GM12878 (cell line): Measurements from ENCODE around the gene COPS7A. TPM values are rescaled to one million over a fixed set of nuclear protein-coding genes. Genes with fewer than 3 reads are reported as not detected.

Source experiments
- ATAC-seq: fragments of 200-7000 bp; cut with Tn5 transposase; 3 replicates; pipeline ENCODE4 v1.9.1; 2020; ENCODE audit warnings: mild to moderate bottlenecking, moderate library complexity
- BruUV-seq: library from RNA; stranded (reverse); fragments of 400-500 nt; replicated peaks from 2 replicates; lab custom pipeline; 2021; lab: Mats Ljungman, UMichigan
- CTCF ChIA-PET: fragments of 300-600 bp; sonication (Branson Sonifier 250); formaldehyde crosslinking; extraction: SDS; loops from one replicate; lab custom pipeline; 2021; ENCODE audit warnings: inconsistent platforms; lab: Yijun Ruan, JAX
- POLR2A ChIA-PET: fragments of 350-600 bp; formaldehyde crosslinking; extraction: SDS; loops from one replicate; lab custom pipeline; 2021; ENCODE audit warnings: inconsistent platforms; lab: Charles Lee
- RAD21 ChIA-PET: fragments of 300-600 bp; sonication (Branson Sonifier 250); formaldehyde crosslinking; loops from one replicate; lab custom pipeline; 2023; ENCODE audit warnings: antibody characterized with exemption; ENCODE audit not compliant: unreplicated experiment; lab: Charles Lee
- SMC1A ChIA-PET: fragments of 300-600 bp; sonication (Branson Sonifier 250); formaldehyde crosslinking; loops from one replicate; lab custom pipeline; 2023; ENCODE audit not compliant: unreplicated experiment, uncharacterized antibody; lab: Charles Lee
- DNase-seq: peaks from one replicate; pipeline ENCODE4 v3.0.0-alpha.2; 2011; ENCODE audit warnings: low read depth, low spot score
- FAIRE-seq: peaks from 3 replicates; lab custom pipeline; 2011; peaks lifted over from hg19 to GRCh38; lab: Jason Lieb, UNC
- H2AFZ ChIP-seq: 2 replicates; pipeline ENCODE4 v1.6.0; 2011; ENCODE audit warnings: low read depth, low read length, control low read depth; ENCODE audit not compliant: control insufficient read depth
- H3K27ac ChIP-seq: 2 replicates; pipeline ENCODE4 v1.5.1; 2011; ENCODE audit warnings: control low read depth; ENCODE audit not compliant: control insufficient read depth, insufficient read depth
- H3K27me3 ChIP-seq, 2 experiments: replicated peaks in 1 of 2; 2 replicates each; pipeline versions ENCODE4 v1.6.0 to v1.6.1; 2011; ENCODE audit warnings: low read length in 1 of 2; ENCODE audit not compliant: control insufficient read depth in 2 of 2, insufficient read depth in 2 of 2
- H3K36me3 ChIP-seq, 2 experiments: 2 replicates each; pipeline ENCODE4 v1.5.1; 2011; ENCODE audit warnings: low read length in 1 of 2; ENCODE audit not compliant: control insufficient read depth in 2 of 2, insufficient read depth in 2 of 2
- H3K4me1 ChIP-seq: 2 replicates; pipeline ENCODE4 v1.6.1; 2011; ENCODE audit warnings: mild to moderate bottlenecking, low read length, moderate library complexity, mixed read lengths; ENCODE audit not compliant: control insufficient read depth, insufficient read depth
- H3K4me2 ChIP-seq: 2 replicates; pipeline ENCODE4 v1.6.0; 2011; ENCODE audit warnings: control low read depth; ENCODE audit not compliant: control insufficient read depth, insufficient read depth
- H3K4me3 ChIP-seq: fragments of 200-600 bp; sonication (generic); 2 replicates; pipeline ENCODE4 v1.5.1; 2016
- H3K79me2 ChIP-seq: 2 replicates; pipeline ENCODE4 v1.6.0; 2011; ENCODE audit warnings: low read length; ENCODE audit not compliant: control insufficient read depth, insufficient read depth
- H3K9ac ChIP-seq: 2 replicates; pipeline ENCODE4 v1.8.0; 2011; ENCODE audit warnings: low read length, control low read depth, mixed read lengths; ENCODE audit not compliant: control insufficient read depth, insufficient read depth
- H3K9me3 ChIP-seq: replicated peaks from 3 replicates; pipeline ENCODE4 v1.5.1; 2011; ENCODE audit warnings: mild to moderate bottlenecking, low read length; ENCODE audit not compliant: control insufficient read depth, insufficient read depth
- H4K20me1 ChIP-seq: 2 replicates; pipeline ENCODE4 v1.6.0; 2011; ENCODE audit not compliant: control insufficient read depth, insufficient read depth
- BCL11A ChIP-seq: IDR thresholded peaks from 2 replicates; pipeline ENCODE4 v1.6.1; 2011; ENCODE audit warnings: low read depth, low read length
- CBX5 ChIP-seq: sonication (generic); IDR thresholded peaks from 2 replicates; pipeline ENCODE4 v1.6.1; 2016; ENCODE audit warnings: low read depth, moderate library complexity, mild to moderate bottlenecking, inconsistent platforms
- CHD1 ChIP-seq: IDR thresholded peaks from 2 replicates; pipeline ENCODE4 v1.6.1; 2012; ENCODE audit warnings: low read depth, low read length, improper control_type of control experiment
- CTCF ChIP-seq, 3 experiments: IDR thresholded peaks in 2 of 3; conservative IDR thresholded peaks in 1 of 3; 2 replicates each; pipeline ENCODE4 v1.5.1; 2011; ENCODE audit warnings: low read depth in 3 of 3, low read length in 3 of 3, mild to moderate bottlenecking in 3 of 3, control low read depth in 2 of 3, moderate library complexity in 2 of 3, inconsistent platforms in 1 of 3, mixed read lengths in 1 of 3; ENCODE audit not compliant: control insufficient read depth in 2 of 3, insufficient read depth in 1 of 3; ENCODE audit errors: extremely low read depth in 1 of 3
- HCFC1 ChIP-seq: fragments of 150-350 bp; IDR thresholded peaks from 2 replicates; pipeline ENCODE4 v1.6.1; 2014; ENCODE audit warnings: low read length
- IRF5 ChIP-seq: fragments of 450-650 bp; IDR thresholded peaks from 2 replicates; pipeline ENCODE4 v1.6.1; 2017; ENCODE audit warnings: borderline replicate concordance
- JUND ChIP-seq: IDR thresholded peaks from 2 replicates; pipeline ENCODE4 v1.6.1; 2012; ENCODE audit warnings: low read depth, mild to moderate bottlenecking, low read length, improper control_type of control experiment, moderate library complexity
- KAT2A ChIP-seq: conservative IDR thresholded peaks from 2 replicates; pipeline ENCODE4 v1.6.1; 2011; ENCODE audit warnings: low read depth, low read length; ENCODE audit not compliant: control insufficient read depth
- KDM1A ChIP-seq: fragments of 200-600 bp; sonication (generic); IDR thresholded peaks from 2 replicates; pipeline ENCODE4 v1.6.1; 2016; ENCODE audit warnings: borderline replicate concordance
- MAX ChIP-seq: IDR thresholded peaks from 2 replicates; pipeline ENCODE4 v1.6.1; 2012; ENCODE audit warnings: low read depth, low read length, improper control_type of control experiment
- NFXL1 ChIP-seq: fragments of 450-650 bp; IDR thresholded peaks from 2 replicates; pipeline ENCODE4 v1.6.1; 2017; ENCODE audit warnings: antibody characterized with exemption, mild to moderate bottlenecking, borderline replicate concordance
- NR2F1 ChIP-seq: fragments of 450-650 bp; conservative IDR thresholded peaks from 2 replicates; pipeline ENCODE4 v1.6.1; 2017; ENCODE audit warnings: mild to moderate bottlenecking
- RAD21 ChIP-seq: IDR thresholded peaks from 2 replicates; pipeline ENCODE4 v1.6.1; 2011; ENCODE audit warnings: mild to moderate bottlenecking, low read depth, low read length, moderate library complexity; ENCODE audit not compliant: insufficient read depth
- TARDBP ChIP-seq: IDR thresholded peaks from 2 replicates; pipeline ENCODE4 v1.6.1; 2016; ENCODE audit warnings: borderline replicate concordance
- ZNF274 ChIP-seq: IDR thresholded peaks from one replicate; pipeline ENCODE4 v1.8.0; 2011; ENCODE audit not compliant: insufficient read length, insufficient read depth
- WGBS: methylation state at CpG from one replicate; pipeline ENCODE4 v1.1.6; 2016; ENCODE audit warnings: low lambda C conversion rate; ENCODE audit not compliant: insufficient replicate concordance, insufficient coverage; ENCODE audit errors: missing lambda C conversion rate; 5-methylcytosine and 5-hydroxymethylcytosine counted together
- in situ Hi-C: fragments of 300-500 bp; cut with MboI; formaldehyde crosslinking; loops from 9 replicates; pipeline ENCODE4 v1.14.3; 2018; ENCODE audit warnings: mixed read lengths
- intact Hi-C: fragments of 100-400 bp; cut with micrococcal nuclease; formaldehyde crosslinking; loops from one replicate; pipeline ENCODE4 v1.14.2; 2022; ENCODE audit not compliant: unreplicated experiment
- polyA plus RNA-seq, 11 experiments: library from polyadenylated mRNA; depleted of rRNA in 4 of 11; unstranded in 6 of 11; stranded (reverse) in 5 of 11; fragments of >200 nt; fragmentation: Nextera tagmentation in 4 of 11; fragmentation: Illumina TruSeq in 1 of 11; extraction: Ambion mirVana in 4 of 11; extraction: Trizol in 1 of 11; gene quantifications; 1 replicate in 1 of 11; 2 replicates in 10 of 11; pipeline versions ENCODE4 v1.2.1 to v1.2.3, GENCODE V29; 2011 to 2016; ENCODE audit warnings: inconsistent platforms in 2 of 11, missing spikeins in 2 of 11, low read depth in 1 of 11
- total RNA-seq, 4 experiments: library from RNA; depleted of rRNA in 3 of 4; stranded (reverse); fragments of >200 nt in 3 of 4; fragmentation: Illumina TruSeq in 1 of 4; extraction: Trizol in 1 of 4; gene quantifications; 2 replicates each; pipeline versions ENCODE4 v1.2.1 to v1.2.3, GENCODE V29; 2013 to 2021

Gene COPS7A
- total and polyA plus RNA-seq, 10 of the 15 experiments (the other 5 are each of a cell fraction or from before 2014, with no cell fraction given): 25.7 to 74.0 (median 51.9) TPM

DNA sequence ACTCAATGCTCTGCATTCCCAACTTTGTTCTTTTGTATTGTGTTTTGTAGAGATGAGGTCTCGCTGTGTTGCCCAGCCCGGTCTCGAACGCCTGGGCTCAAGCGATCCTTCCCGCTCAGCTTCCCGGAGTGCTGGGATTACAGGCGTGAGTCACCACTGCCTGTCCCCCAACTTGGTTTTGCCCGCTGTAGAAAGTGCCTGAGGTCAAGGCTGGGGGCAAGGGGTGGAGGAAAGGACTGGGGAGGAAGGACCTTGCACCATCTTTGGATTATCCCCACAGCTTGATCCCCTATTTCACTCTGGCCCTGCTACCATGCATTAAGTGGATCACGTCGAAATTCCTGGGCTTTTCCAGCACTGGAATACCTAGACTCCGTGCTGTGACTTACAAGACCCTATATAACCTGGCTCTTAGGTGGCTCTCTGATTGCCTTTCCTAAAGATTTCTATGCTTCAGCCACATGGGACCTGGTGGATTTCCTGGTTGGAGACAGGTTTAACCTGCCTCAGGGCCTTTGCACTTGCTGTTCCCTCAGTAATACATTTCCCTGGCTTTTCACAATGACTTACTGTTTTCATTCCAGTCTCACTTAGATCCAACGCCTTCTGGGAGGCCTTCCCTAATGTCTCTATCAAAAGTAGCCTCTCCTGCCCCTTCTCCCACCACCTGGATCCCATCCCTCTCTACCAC is 22.6 kb upstream of the COPS7A start:
- in situ Hi-C loops: no loop called here
- RAD21 ChIA-PET: no interaction called here
- TF ChIP-seq NFXL1: no peak
- TF ChIP-seq MAX: no peak
- TF ChIP-seq NR2F1: no peak
- no peak for TF ChIP-seq ZNF274
- no peak for TF ChIP-seq CHD1
- TF ChIP-seq, all 136 proteins: peak for 0
- Histone ChIP-seq H3K27ac (no peak overlapping the region), H3K4me1 (peaks cover 12% of the 10 kb centered on the region), H3K9ac (no peak overlapping the region), H3K36me3 (no peaks in the 10 kb centered on the region), H3K4me3 (no peak overlapping the region), H3K9me3 (no peaks in the 10 kb centered on the region), H3K27me3 (peaks cover 15 to 21% of the 10 kb centered on the region in 2 experiments), H4K20me1 (no peaks in the 10 kb centered on the region), H2AFZ (no peak overlapping the region), H3K4me2 (no peak overlapping the region), H3K79me2 (no peaks in the 10 kb centered on the region)
- intact Hi-C loops: no loop called here
- WGBS: 68% methylated on average over 13 of the region's 13 CpGs
- ATAC-seq (no peak), FAIRE-seq (no peak), DNase-seq (no peak)
- ChIA-PET CTCF (interaction anchor here (0.6 kb wide), 1 partner anchor 109 kb away, joined by 3 read pairs; no protein-coding TSS in a partner anchor), POLR2A (no interaction called here), SMC1A (no interaction called here)
- BruUV-seq: no TSS peak

- Histone ChIP-seq H3K9ac (no peak overlapping the region), H3K4me2 (no peak overlapping the region), H4K20me1 (no peaks in the 10 kb centered on the region), H3K36me3 (no peaks in the 10 kb centered on the region), H3K27ac (no peak overlapping the region), H3K4me1 (no peaks in the 10 kb centered on the region), H3K27me3 (peaks cover 15 to 21% of the 10 kb centered on the region in 2 experiments), H3K9me3 (no peaks in the 10 kb centered on the region), H3K4me3 (no peak overlapping the region), H2AFZ (no peak overlapping the region), H3K79me2 (no peaks in the 10 kb centered on the region)
- 3% methylated on average over 10 of the region's 10 CpGs for WGBS
- TF ChIP-seq KDM1A (no peak), TARDBP (no peak), JUND (no peak), RAD21 (0 out of 2 replicates have a peak, but pooled peaks have one; percentile 15), BCL11A (no peak), KAT2A (no peak), CBX5 (no peak), HCFC1 (no peak), CTCF (IDR thresholded peaks at IDR 0.05 in 2 of 3, conservative IDR thresholded peaks at IDR 0.05 in 1 of 3; ENCODE audit: control insufficient read depth in 2 of 3, extremely low read depth in 1 of 3, insufficient read depth in 1 of 3, low read depth in 3 of 3, low read length in 3 of 3) (peak in 2 of 3 experiments; percentile 10 to 12; a peak in 1 of 6 replicates), IRF5 (no peak)
- ChIA-PET POLR2A (no interaction called here), SMC1A (no interaction called here), RAD21 (no interaction called here), CTCF (no interaction called here)
- peak; percentile 62 for ATAC-seq
- DNase-seq: no peak
- intact Hi-C loops (no loop called here), in situ Hi-C loops (no loop called here)
- no peak for FAIRE-seq
- no TSS peak for BruUV-seq
Observed at GRCh38 chr12:6703631-6704030, 20.2 kb upstream of the COPS7A start.
